ENCODE measurements around the gene IL12RB1. TPM values are rescaled to one million over a fixed set of nuclear protein-coding genes. Genes with fewer than 3 reads are reported as not detected.
A peak's percentile ranks its signal among the peaks of the same experiment; 100 is the strongest.

Gene IL12RB1
- total RNA-seq, 4 donors from 2014 or later = 0.30 to 0.87 TPM; not detected in 2

GRCh38 chr19:18049385-18049784 lies 37.3 kb downstream of the IL12RB1 start:
- H3K4me3 ChIP-seq = no peak overlapping the region
- no peaks in the 10 kb centered on the region for H3K9me3 ChIP-seq
- peak; percentile 84 to 89 for DNase-seq (ENCODE audit: low spot score in 2 of 2)
- WGBS = 55% methylated on average over 9 of the region's 10 CpGs
- no peaks in the 10 kb centered on the region for H3K36me3 ChIP-seq
- no peaks in the 10 kb centered on the region for H3K27me3 ChIP-seq
- TF ChIP-seq, protein P1, sequence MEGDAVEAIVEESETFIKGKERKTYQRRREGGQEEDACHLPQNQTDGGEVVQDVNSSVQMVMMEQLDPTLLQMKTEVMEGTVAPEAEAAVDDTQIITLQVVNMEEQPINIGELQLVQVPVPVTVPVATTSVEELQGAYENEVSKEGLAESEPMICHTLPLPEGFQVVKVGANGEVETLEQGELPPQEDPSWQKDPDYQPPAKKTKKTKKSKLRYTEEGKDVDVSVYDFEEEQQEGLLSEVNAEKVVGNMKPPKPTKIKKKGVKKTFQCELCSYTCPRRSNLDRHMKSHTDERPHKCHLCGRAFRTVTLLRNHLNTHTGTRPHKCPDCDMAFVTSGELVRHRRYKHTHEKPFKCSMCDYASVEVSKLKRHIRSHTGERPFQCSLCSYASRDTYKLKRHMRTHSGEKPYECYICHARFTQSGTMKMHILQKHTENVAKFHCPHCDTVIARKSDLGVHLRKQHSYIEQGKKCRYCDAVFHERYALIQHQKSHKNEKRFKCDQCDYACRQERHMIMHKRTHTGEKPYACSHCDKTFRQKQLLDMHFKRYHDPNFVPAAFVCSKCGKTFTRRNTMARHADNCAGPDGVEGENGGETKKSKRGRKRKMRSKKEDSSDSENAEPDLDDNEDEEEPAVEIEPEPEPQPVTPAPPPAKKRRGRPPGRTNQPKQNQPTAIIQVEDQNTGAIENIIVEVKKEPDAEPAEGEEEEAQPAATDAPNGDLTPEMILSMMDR (IDR thresholded peaks at IDR 0.05) = no peak
- peak in 1 of 3 donors; percentile 63 for TF ChIP-seq POLR2AphosphoS5 (IDR thresholded peaks at IDR 0.05)
- H3K4me1 ChIP-seq = peaks cover 42% of the 10 kb centered on the region
- H3K27ac ChIP-seq = peak overlapping the region; percentile 66

DNA sequence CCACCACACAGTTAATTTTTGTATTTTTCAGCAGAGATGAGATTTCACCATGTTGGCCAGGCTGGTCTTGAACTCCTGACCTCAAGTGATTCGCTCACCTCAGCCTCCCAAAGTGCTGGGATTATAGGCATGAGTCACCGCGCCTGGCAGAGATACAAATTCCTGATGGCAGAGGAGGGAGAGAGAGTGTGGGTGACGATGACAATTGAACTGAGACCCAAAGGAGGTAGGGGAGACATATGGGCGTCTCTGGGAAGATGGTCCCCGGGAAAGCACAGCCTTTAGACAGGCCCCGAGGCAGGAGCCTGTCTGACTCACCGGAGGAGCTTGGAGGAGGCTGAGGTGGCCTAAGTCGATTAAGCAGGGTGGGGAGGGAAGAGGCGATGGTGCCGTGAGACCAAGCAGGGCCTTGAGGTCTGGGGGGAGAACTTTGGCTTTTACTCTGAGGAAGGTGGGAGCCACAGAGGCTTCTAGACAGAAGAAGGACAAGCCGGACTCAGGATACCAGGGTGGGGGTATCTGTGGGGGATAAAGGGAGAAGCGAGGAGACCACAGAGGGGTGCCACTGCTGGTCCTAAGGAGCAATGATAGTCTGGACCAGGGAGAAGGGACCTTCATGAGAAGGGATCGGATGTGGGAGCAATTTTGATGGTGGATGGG lies 40.5 kb downstream of the IL12RB1 start:
- no peak overlapping the region for H3K4me3 ChIP-seq
- TF ChIP-seq POLR2A (IDR thresholded peaks at IDR 0.05) (no peak), EP300 (IDR thresholded peaks at IDR 0.05) (no peak), POLR2AphosphoS5 (IDR thresholded peaks at IDR 0.05) (no peak)
- TF ChIP-seq, protein P1 (IDR thresholded peaks at IDR 0.05) = no peak
- no peak for DNase-seq (ENCODE audit: low spot score in 2 of 2)
- no peaks in the 10 kb centered on the region for H3K9me3 ChIP-seq
- WGBS = 45% methylated on average over 14 of the region's 14 CpGs
- no peaks in the 10 kb centered on the region for H3K36me3 ChIP-seq
- H3K27me3 ChIP-seq = no peaks in the 10 kb centered on the region
- peak overlapping the region; percentile 40 for H3K27ac ChIP-seq
- peaks cover 34% of the 10 kb centered on the region for H3K4me1 ChIP-seq

GRCh38 chr19:18045307-18046050 lies 41.3 kb downstream of the IL12RB1 start:
- Histone ChIP-seq H3K27ac (peak overlapping the region; percentile 59), H3K27me3 (no peaks in the 10 kb centered on the region), H3K9me3 (no peaks in the 10 kb centered on the region), H3K36me3 (no peaks in the 10 kb centered on the region), H3K4me3 (peak overlapping the region; percentile 47), H3K4me1 (peaks cover 29% of the 10 kb centered on the region)
- DNase-seq (ENCODE audit: low spot score in 2 of 2) = no peak
- 80% methylated on average over 7 of the region's 7 CpGs for WGBS
- TF ChIP-seq, protein P1 (IDR thresholded peaks at IDR 0.05) = no peak
- TF ChIP-seq POLR2AphosphoS5 (IDR thresholded peaks at IDR 0.05) (no peak), POLR2A (IDR thresholded peaks at IDR 0.05) (no peak), EP300 (IDR thresholded peaks at IDR 0.05) (no peak)

DNA sequence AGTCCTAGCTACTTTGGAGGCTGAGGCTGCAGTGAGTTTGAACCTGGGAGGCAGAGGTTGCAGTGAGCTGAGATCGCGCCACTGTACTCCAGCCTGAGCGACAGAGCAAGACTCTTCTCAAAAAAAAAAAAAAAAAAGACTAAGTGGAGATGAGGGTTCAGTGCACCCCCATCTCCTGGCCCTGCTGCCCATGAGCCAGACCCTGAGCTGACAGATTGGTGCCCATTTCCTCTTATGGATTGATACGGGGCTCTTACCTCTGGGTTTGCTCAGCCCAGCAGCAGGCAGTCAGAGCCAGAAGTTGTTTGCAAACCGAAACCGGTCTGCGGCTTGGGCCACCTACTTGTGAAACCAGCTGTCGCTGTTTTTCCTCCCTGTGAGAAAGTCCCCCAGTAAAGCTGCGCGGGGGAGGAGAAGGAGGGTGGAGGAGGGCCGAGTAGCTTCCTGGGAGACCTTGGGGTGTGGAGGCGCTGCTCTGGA lies 41.9 kb downstream of the IL12RB1 start:
- peak overlapping the region; percentile 59 for H3K27ac ChIP-seq
- WGBS = 11% methylated on average over 11 of the region's 12 CpGs
- H3K9me3 ChIP-seq = no peaks in the 10 kb centered on the region
- peak overlapping the region; percentile 47 for H3K4me3 ChIP-seq
- H3K27me3 ChIP-seq = no peaks in the 10 kb centered on the region
- H3K36me3 ChIP-seq = no peaks in the 10 kb centered on the region
- TF ChIP-seq POLR2A (IDR thresholded peaks at IDR 0.05) (no peak), EP300 (IDR thresholded peaks at IDR 0.05) (no peak), POLR2AphosphoS5 (IDR thresholded peaks at IDR 0.05) (no peak)
- TF ChIP-seq, protein P1 (IDR thresholded peaks at IDR 0.05) = no peak
- peaks cover 27% of the 10 kb centered on the region for H3K4me1 ChIP-seq
- peak; percentile 77 to 89 for DNase-seq (ENCODE audit: low spot score in 2 of 2)

DNA sequence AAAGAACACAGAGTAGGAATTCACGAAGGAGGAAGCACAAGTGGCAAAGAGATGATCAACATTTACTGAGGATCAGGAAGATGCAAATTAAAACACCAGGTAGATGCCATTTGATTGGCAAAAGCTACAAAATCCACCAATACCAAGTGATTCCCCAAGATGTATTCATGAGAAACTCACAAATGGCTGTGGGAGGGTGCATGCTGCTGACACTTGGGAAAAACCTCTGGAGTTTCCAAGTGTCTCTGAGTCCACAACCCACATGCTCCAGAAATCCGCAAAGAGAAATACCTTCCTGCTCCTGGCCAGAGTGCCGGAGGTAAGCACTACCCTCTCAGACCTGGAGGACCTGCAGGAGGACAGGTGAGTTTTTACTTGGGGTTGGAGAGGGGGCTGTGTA lies 43.1 kb downstream of the IL12RB1 start:
- Histone ChIP-seq H3K4me3 (no peak overlapping the region), H3K36me3 (no peaks in the 10 kb centered on the region), H3K9me3 (no peaks in the 10 kb centered on the region), H3K27ac (no peak overlapping the region), H3K4me1 (peaks cover 17% of the 10 kb centered on the region), H3K27me3 (no peaks in the 10 kb centered on the region)
- no peak for TF ChIP-seq EP300 (IDR thresholded peaks at IDR 0.05)
- no peak for TF ChIP-seq POLR2AphosphoS5 (IDR thresholded peaks at IDR 0.05)
- TF ChIP-seq POLR2A (IDR thresholded peaks at IDR 0.05) = no peak
- TF ChIP-seq, protein P1 (IDR thresholded peaks at IDR 0.05) = no peak
- 93% methylated on average over 3 of the region's 3 CpGs for WGBS
- DNase-seq (ENCODE audit: low spot score in 2 of 2) = no peak
